ENCODE measurements around the gene GLRX2.

DNA sequence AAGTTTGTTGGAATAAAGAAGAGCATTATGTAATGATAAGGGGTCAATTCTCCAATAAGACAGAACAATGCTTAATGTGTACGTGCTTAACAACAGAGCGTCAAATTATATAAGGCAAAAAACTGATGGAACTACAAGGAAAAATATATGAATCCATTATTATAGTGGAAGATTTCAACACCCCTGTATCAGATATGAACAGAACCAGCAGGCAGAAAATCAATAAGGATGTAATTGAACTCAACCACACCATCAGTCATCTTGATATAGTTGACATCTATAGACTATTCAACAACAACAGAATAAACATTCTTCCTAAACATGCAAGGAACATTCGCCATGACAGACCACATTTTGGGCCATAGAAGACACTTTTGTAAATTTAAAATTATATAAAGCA is 13.0 kb upstream of the GLRX2 start:
- TF ChIP-seq EZH2 (IDR thresholded peaks at IDR 0.05; ENCODE audit: borderline replicate concordance, low read length), result no peak
- TF ChIP-seq, protein P1, sequence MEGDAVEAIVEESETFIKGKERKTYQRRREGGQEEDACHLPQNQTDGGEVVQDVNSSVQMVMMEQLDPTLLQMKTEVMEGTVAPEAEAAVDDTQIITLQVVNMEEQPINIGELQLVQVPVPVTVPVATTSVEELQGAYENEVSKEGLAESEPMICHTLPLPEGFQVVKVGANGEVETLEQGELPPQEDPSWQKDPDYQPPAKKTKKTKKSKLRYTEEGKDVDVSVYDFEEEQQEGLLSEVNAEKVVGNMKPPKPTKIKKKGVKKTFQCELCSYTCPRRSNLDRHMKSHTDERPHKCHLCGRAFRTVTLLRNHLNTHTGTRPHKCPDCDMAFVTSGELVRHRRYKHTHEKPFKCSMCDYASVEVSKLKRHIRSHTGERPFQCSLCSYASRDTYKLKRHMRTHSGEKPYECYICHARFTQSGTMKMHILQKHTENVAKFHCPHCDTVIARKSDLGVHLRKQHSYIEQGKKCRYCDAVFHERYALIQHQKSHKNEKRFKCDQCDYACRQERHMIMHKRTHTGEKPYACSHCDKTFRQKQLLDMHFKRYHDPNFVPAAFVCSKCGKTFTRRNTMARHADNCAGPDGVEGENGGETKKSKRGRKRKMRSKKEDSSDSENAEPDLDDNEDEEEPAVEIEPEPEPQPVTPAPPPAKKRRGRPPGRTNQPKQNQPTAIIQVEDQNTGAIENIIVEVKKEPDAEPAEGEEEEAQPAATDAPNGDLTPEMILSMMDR (IDR thresholded peaks at IDR 0.05; ENCODE audit: low read length), result no peak

Measured in OCI-LY1 (cell line).